Measurements from ENCODE around the gene VMP1. TPM values are rescaled to one million over a fixed set of nuclear protein-coding genes. Genes with fewer than 3 reads are reported as not detected.

Gene VMP1
- total RNA-seq, 1 donor, result 234 TPM

DNA sequence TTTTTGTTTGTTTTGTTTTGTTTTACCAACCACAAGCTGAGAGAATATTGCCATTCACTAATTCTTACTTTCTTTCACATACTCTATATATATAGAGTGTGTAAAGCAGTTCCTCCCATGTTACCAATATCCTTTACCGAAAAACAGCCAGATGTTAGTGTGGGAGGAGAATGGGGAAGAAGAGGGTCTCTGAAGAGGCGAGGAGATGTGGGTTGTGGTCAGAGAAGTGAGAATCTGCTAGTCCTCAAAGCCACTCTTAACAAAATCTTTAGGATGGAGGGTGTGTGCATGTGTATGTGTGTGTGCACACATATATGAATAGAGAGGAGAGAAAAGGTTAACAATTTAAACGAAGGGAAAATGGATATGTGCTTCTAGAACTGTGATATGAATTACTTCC lies 104.7 kb downstream of the VMP1 start:
- no peak overlapping the region for H3K4me3 ChIP-seq (ENCODE audit: low read depth, low read length)
- TF ChIP-seq, protein P1, sequence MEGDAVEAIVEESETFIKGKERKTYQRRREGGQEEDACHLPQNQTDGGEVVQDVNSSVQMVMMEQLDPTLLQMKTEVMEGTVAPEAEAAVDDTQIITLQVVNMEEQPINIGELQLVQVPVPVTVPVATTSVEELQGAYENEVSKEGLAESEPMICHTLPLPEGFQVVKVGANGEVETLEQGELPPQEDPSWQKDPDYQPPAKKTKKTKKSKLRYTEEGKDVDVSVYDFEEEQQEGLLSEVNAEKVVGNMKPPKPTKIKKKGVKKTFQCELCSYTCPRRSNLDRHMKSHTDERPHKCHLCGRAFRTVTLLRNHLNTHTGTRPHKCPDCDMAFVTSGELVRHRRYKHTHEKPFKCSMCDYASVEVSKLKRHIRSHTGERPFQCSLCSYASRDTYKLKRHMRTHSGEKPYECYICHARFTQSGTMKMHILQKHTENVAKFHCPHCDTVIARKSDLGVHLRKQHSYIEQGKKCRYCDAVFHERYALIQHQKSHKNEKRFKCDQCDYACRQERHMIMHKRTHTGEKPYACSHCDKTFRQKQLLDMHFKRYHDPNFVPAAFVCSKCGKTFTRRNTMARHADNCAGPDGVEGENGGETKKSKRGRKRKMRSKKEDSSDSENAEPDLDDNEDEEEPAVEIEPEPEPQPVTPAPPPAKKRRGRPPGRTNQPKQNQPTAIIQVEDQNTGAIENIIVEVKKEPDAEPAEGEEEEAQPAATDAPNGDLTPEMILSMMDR (IDR thresholded peaks at IDR 0.05; ENCODE audit: insufficient read depth, low read length), result no peak
- DNase-seq (ENCODE audit: low read depth), result no peak

DNA sequence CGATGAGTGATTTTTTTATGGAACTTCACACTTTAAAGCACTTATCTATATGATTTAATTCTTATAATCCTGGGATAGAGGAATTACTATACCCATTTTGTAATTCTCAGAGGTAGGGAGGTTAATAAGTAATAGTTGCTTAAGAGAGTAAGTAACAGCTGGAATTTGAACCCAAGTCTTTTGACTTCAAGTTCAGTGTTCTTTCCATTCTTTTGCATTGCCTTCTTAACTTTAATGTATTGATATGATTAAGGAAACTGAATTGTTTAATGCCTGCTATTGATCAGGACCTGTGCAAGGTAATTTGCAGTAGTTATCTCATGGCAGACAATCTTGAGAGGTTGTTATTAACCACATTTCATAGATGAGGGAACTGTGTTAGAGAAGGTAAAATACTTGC lies 106.8 kb downstream of the VMP1 start:
- TF ChIP-seq, protein P1 (IDR thresholded peaks at IDR 0.05; ENCODE audit: insufficient read depth, low read length), result no peak
- no peak overlapping the region for H3K4me3 ChIP-seq (ENCODE audit: low read depth, low read length)
- no peak for DNase-seq (ENCODE audit: low read depth)

DNA sequence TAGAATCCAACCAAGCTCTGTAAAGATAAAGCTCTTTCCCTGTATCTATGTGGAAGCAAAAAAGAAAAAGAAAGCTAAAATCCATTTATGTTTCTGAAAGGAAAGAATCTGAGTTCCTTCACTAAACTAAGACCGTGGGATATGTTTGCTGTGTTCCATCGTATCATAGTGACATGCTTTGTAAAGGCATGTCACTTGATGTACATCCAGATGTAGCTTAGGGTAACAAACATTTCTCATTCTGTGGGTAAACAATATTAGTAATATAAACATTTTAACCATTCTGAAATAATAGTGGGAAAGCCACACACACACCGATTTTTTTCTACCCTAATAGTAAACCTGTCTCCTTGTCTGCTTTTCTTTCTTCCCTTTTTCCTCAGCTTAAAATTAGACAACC lies 107.2 kb downstream of the VMP1 start:
- H3K4me3 ChIP-seq (ENCODE audit: low read depth, low read length), result no peak overlapping the region
- TF ChIP-seq, protein P1 (IDR thresholded peaks at IDR 0.05; ENCODE audit: insufficient read depth, low read length), result no peak
- no peak for DNase-seq (ENCODE audit: low read depth)

DNA sequence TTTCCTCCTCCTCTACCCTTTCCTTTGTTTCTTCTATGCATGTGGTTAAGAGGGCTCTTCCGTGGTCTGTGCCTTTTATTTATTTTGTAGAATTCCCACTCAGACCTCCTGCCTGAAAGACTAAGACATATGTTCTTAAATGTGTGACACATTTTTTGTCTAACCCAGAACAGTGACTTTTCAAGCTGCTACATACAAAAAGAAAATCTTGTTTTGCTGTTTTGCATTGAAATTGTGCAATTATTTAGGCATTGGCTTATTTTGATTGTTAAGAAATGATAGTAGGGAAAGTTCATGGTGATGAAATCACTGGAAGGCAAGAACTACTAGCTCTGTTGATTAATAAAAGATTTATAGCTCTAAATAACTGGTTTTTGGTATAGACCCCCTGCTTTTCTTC lies 108.5 kb downstream of the VMP1 start:
- H3K4me3 ChIP-seq (ENCODE audit: low read depth, low read length), result no peak overlapping the region
- TF ChIP-seq, protein P1 (IDR thresholded peaks at IDR 0.05; ENCODE audit: insufficient read depth, low read length), result no peak
- peak; percentile 55 for DNase-seq (ENCODE audit: low read depth)

GRCh38 chr17:59825533-59826322 lies 118.3 kb downstream of the VMP1 start:
- H3K4me3 ChIP-seq (ENCODE audit: low read depth, low read length), result no peak overlapping the region
- TF ChIP-seq, protein P1 (IDR thresholded peaks at IDR 0.05; ENCODE audit: insufficient read depth, low read length), result no peak
- peak; percentile 89 for DNase-seq (ENCODE audit: low read depth)

- TF ChIP-seq, protein P1 (IDR thresholded peaks at IDR 0.05; ENCODE audit: insufficient read depth, low read length), result no peak
- DNase-seq (ENCODE audit: low read depth), result no peak
- no peak overlapping the region for H3K4me3 ChIP-seq (ENCODE audit: low read depth, low read length)
Measured at GRCh38 chr17:59826706-59827453, 119.4 kb downstream of the VMP1 start.

Measured in fibroblast of the aortic adventitia (primary cell).